Esophagus squamous epithelium (tissue), 4 donors: ENCODE data around the gene LRP5.

Experiments
- POLR2A ChIP-seq, 4 donors: fragments of 450-650 bp; IDR thresholded peaks; one replicate each; pipeline ENCODE4 v1.6.1; 2017; ENCODE audit warnings: antibody characterized with exemption in 4 of 4, mild to moderate bottlenecking in 4 of 4, moderate library complexity in 3 of 4
- TF ChIP-seq, protein P1 (sequence below), 6 experiments: fragments of 450-650 bp in 4 of 6; fragments of 200-600 bp in 2 of 6; sonication (generic) in 2 of 6; IDR thresholded peaks; one replicate each; pipeline ENCODE4 v1.5.1; 2016 to 2019; ENCODE audit warnings: antibody characterized with exemption in 6 of 6, mild to moderate bottlenecking in 4 of 6, moderate library complexity in 4 of 6

DNA sequence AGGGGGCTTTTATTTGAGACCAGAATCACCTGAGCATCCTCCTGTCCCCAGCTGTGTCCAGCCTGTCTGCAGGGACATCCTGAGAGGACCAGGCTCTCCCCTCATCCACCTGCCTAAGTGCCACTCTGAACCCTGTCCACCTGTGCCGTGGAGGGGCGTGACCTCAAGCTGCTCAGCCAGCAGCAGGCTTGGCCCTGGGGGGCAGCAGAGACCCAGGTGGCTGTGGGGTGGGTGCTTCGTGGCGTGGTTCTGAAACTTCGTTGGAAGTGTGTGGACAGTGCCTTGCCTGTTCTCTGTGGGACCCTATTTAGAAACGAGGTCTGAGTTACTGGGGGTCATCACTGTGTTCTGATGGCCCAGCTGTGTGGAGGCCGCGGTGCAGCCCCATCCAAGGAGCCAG is 72.7 kb downstream of the LRP5 start:
- no peak for TF ChIP-seq POLR2A (IDR thresholded peaks at IDR 0.05)
- TF ChIP-seq, protein P1, sequence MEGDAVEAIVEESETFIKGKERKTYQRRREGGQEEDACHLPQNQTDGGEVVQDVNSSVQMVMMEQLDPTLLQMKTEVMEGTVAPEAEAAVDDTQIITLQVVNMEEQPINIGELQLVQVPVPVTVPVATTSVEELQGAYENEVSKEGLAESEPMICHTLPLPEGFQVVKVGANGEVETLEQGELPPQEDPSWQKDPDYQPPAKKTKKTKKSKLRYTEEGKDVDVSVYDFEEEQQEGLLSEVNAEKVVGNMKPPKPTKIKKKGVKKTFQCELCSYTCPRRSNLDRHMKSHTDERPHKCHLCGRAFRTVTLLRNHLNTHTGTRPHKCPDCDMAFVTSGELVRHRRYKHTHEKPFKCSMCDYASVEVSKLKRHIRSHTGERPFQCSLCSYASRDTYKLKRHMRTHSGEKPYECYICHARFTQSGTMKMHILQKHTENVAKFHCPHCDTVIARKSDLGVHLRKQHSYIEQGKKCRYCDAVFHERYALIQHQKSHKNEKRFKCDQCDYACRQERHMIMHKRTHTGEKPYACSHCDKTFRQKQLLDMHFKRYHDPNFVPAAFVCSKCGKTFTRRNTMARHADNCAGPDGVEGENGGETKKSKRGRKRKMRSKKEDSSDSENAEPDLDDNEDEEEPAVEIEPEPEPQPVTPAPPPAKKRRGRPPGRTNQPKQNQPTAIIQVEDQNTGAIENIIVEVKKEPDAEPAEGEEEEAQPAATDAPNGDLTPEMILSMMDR (IDR thresholded peaks at IDR 0.05), result no peak
